ENCODE data around the gene C1orf74.

The C1orf74 gene
- total RNA-seq, result 0 to 0.74 (median 0.20) reads per million in 9 experiments

DNA sequence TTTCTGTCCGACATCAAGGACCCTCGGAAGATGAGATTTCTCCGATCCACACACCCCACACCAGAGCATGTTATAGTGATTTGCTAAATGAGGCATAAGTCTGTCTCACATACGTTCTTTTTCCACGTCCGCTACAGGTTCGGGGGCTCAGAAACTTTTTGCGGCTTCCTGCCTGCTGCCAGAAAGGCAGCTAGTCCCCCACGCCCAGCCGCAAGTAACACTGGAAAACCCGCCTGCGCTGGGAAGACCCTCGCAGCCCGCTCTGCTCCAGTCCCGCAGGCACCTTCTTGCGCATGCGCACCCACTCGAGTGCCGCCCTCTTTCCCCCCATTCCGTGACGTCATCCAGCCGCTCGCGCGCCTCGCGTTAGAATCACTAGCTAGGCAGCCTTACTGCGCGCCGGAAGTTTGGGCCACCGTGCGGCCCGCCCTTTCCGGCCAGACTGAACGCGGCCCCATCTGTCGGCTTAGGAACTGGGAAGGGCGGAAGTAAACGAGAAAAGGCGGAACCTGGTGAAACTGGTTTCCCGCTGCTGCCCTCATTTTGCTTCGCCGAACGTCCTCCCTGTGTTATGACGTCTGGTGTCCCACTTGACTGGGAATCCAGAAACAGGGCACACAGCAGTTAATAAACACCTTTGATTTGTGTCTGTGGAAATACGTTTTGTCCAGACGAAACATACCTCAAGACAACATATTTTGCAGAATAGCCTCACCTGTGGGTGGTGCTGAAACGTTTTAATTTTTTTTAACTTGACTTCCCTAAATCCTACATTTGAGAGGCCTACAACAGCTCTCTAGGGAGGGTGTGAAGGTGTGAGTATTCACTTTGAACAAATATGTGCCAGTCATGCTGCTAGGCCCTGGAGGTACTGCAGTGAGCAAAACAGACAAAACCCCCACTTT lies at the start of gene C1orf74:
C1orf74 (minus strand) TSS at position 295 of the 905 bp plus-strand sequence. CDS start 925 bp downstream, outside the sequence.
- Mint-ChIP-seq H3K27ac (peak within 1 kb of the TSS; percentile 94 to 96), H3K4me1 (ENCODE audit: low read depth in 2 of 2) (peaks cover 17 to 20% of the 10 kb centered on the region in 2 donors)

GRCh38 chr1:209831615-209832014 lies 47.3 kb upstream of the C1orf74 start:
- no peak overlapping the region for H3K27ac Mint-ChIP-seq
- H3K9me3 Mint-ChIP-seq, result no peaks in the 10 kb centered on the region
- DNase-seq (no peak), ATAC-seq (replicated peaks) (no peak)
- peaks cover 62% of the 10 kb centered on the region for H3K36me3 Mint-ChIP-seq (ENCODE audit: insufficient read depth)
- H3K27me3 Mint-ChIP-seq, result no peaks in the 10 kb centered on the region
- H3K4me1 Mint-ChIP-seq (ENCODE audit: low read depth in 2 of 2), result peaks cover 16 to 40% of the 10 kb centered on the region in 2 donors
- H3K4me3 Mint-ChIP-seq, result no peak overlapping the region

More for the DNA sequence above, at the start of gene C1orf74:
- DNase-seq (peak; percentile 99 to 100 (median 99)), ATAC-seq (replicated peaks) (peak; percentile 99)
- peaks cover 7 to 10% of the 10 kb centered on the region in 2 donors for H3K27me3 Mint-ChIP-seq
- H3K4me3 Mint-ChIP-seq, result peak within 1 kb of the TSS; percentile 84 to 86
- H3K9me3 Mint-ChIP-seq, result no peaks in the 10 kb centered on the region
- H3K36me3 Mint-ChIP-seq (ENCODE audit: insufficient read depth), result peaks cover 36% of the 10 kb centered on the region

DNA sequence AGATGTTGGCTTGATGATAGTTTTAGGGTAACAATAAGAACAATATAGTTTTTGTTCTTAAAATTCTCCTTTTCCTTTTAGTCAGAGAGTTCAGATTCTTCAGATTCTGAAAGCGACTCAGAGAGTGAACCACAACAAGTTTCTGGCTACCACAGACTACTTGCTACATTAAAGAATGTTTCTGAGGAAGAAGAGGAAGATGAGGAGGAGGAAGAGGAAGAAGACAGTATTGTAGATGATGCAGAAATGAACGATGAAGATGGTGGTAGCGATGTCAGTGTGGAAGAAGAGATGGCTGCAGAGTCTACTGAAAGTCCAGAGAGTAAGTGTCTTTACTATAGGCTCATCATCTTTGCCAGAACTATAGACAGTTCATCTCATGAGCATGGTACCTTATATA lies 46.4 kb upstream of the C1orf74 start:
- H3K4me3 Mint-ChIP-seq, result no peak overlapping the region
- H3K9me3 Mint-ChIP-seq, result no peaks in the 10 kb centered on the region
- ATAC-seq (replicated peaks), result no peak
- DNase-seq, result no peak
- no peaks in the 10 kb centered on the region for H3K27me3 Mint-ChIP-seq
- peak overlapping the region in 1 of 2 donors; percentile 39 for H3K27ac Mint-ChIP-seq
- peaks cover 16 to 40% of the 10 kb centered on the region in 2 donors for H3K4me1 Mint-ChIP-seq (ENCODE audit: low read depth in 2 of 2)
- peaks cover 54% of the 10 kb centered on the region for H3K36me3 Mint-ChIP-seq (ENCODE audit: insufficient read depth)

DNA sequence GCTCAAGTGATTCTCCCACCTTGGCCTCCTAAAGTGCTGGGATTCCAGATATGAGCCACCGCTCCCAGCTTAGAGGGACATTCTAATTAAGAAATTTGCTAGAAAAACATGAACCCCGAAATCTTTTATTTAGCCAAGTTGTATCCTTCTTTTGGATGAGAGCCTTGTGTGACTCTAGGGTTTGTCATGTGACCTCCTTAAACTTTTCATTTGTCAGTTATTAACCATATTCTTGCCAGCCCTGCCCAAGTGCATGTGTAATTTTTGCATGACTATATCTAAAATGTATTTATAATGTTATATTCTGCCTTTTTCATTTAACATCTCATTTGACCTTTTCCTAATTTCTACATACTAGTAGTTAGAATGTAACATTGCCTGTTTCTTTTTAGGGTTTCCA lies 45.4 kb upstream of the C1orf74 start:
- DNase-seq (no peak), ATAC-seq (replicated peaks) (no peak)
- H3K27me3 Mint-ChIP-seq, result no peaks in the 10 kb centered on the region
- peak overlapping the region in 1 of 2 donors; percentile 39 for H3K27ac Mint-ChIP-seq
- peaks cover 45% of the 10 kb centered on the region for H3K36me3 Mint-ChIP-seq (ENCODE audit: insufficient read depth)
- H3K9me3 Mint-ChIP-seq, result no peaks in the 10 kb centered on the region
- H3K4me1 Mint-ChIP-seq (ENCODE audit: low read depth in 2 of 2), result peaks cover 14 to 40% of the 10 kb centered on the region in 2 donors
- H3K4me3 Mint-ChIP-seq, result peak overlapping the region; percentile 74 to 87

- Mint-ChIP-seq H3K36me3 (ENCODE audit: insufficient read depth) (peaks cover 24% of the 10 kb centered on the region), H3K4me3 (peak within 1 kb of the TSS; percentile 74 to 87), H3K27me3 (peaks cover 5 to 7% of the 10 kb centered on the region in 2 donors), H3K9me3 (no peaks in the 10 kb centered on the region), H3K4me1 (ENCODE audit: low read depth in 2 of 2) (peaks cover 23 to 35% of the 10 kb centered on the region in 2 donors), H3K27ac (peak within 1 kb of the TSS; percentile 90 to 93)
- peak; percentile 86 for ATAC-seq (replicated peaks)
- peak; percentile 92 to 98 (median 92) for DNase-seq
Observed at GRCh38 chr1:209827384-209828262, 43.3 kb upstream of the C1orf74 start, which contains the start of gene UTP25. UTP25 (plus strand) TSS chr1:209827972; CDS start chr1:209828064, 92 bp downstream.

- H3K36me3 Mint-ChIP-seq (ENCODE audit: insufficient read depth), result peaks cover 9% of the 10 kb centered on the region
- peaks cover 21 to 25% of the 10 kb centered on the region in 2 donors for H3K27me3 Mint-ChIP-seq
- no peak for ATAC-seq (replicated peaks)
- H3K4me1 Mint-ChIP-seq (ENCODE audit: low read depth in 2 of 2), result peaks cover 23 to 28% of the 10 kb centered on the region in 2 donors
- no peak for DNase-seq
- H3K27ac Mint-ChIP-seq, result no peak overlapping the region
- H3K4me3 Mint-ChIP-seq, result no peak overlapping the region
- no peaks in the 10 kb centered on the region for H3K9me3 Mint-ChIP-seq
Observed at GRCh38 chr1:209825591-209826434, 41.5 kb upstream of the C1orf74 start.

DNA sequence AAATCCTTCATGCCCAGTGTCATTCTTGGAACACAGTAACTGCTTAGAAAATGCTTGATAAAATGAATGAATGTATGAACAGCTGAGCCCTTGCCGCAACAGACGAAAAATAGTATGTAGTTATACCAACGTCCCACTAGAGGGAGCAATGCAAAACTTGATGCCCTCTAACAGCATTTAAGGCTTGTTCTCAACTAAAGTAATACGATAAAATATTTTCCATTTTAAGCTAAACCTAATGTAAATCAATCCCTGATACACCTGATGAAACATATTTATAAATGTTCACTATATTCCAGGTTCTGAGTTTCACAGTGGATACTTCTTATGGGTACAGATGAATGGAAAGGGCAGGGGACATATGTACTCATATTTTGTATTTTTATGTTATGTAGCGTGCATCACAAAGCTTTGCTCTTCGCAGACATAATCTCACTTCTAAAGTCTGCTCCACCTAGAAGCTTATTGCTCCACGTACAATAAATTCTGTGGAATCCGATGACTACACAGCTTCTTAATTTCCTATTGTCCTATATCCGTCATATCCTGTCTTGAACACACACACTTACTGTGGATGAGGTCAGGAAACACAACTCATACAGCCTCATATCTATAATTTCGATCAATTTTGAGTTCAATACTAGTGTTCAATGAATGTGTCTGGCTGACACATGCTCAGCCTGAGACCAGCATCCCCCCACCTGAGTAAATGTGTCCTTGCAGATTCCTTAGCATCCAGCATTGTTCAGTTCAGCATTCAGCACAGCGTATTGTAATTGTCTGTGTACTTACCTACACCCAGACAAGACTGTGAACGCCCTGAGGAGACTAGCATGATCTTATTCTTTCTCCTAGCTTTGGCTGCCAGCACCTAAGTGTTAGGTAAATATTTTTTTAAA lies 39.0 kb upstream of the C1orf74 start:
- DNase-seq (peak in 2 of 3 experiments; percentile 17 to 23), ATAC-seq (replicated peaks) (peak; percentile 25)
- H3K36me3 Mint-ChIP-seq (ENCODE audit: insufficient read depth), result peaks cover 7% of the 10 kb centered on the region
- H3K4me1 Mint-ChIP-seq (ENCODE audit: low read depth in 2 of 2), result peaks cover 13 to 15% of the 10 kb centered on the region in 2 donors
- H3K4me3 Mint-ChIP-seq, result no peak overlapping the region
- H3K27me3 Mint-ChIP-seq, result peaks cover 33 to 49% of the 10 kb centered on the region in 2 donors
- no peaks in the 10 kb centered on the region for H3K9me3 Mint-ChIP-seq
- H3K27ac Mint-ChIP-seq, result no peak overlapping the region

DNA sequence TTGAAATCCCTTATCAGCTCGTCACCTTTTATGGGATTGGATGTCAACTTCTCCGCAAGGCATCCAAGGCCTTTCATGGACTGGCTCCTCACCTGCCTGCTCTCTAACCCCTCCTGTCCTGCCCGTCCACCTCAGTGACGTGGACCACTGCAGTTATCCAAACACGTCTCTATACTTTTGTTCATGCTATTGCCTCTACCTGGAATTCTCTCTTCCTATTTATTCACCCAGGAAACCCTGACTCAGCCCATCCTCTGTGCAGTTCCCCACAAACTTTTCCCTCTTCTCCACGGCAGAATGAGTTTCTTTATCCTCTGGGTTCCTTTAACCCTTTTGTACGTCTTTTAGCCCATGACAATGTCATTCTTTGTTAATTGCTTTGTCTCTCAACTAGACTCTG lies 38.3 kb upstream of the C1orf74 start:
- H3K9me3 Mint-ChIP-seq, result no peaks in the 10 kb centered on the region
- DNase-seq, result no peak
- peaks cover 34 to 55% of the 10 kb centered on the region in 2 donors for H3K27me3 Mint-ChIP-seq
- peaks cover 11 to 12% of the 10 kb centered on the region in 2 donors for H3K4me1 Mint-ChIP-seq (ENCODE audit: low read depth in 2 of 2)
- peaks cover under 1% of the 10 kb centered on the region for H3K36me3 Mint-ChIP-seq (ENCODE audit: insufficient read depth)
- H3K4me3 Mint-ChIP-seq, result no peak overlapping the region
- no peak for ATAC-seq (replicated peaks)
- H3K27ac Mint-ChIP-seq, result no peak overlapping the region

- DNase-seq (no peak), ATAC-seq (replicated peaks) (no peak)
Observed at GRCh38 chr1:209820986-209821385, 36.6 kb upstream of the C1orf74 start.

DNA sequence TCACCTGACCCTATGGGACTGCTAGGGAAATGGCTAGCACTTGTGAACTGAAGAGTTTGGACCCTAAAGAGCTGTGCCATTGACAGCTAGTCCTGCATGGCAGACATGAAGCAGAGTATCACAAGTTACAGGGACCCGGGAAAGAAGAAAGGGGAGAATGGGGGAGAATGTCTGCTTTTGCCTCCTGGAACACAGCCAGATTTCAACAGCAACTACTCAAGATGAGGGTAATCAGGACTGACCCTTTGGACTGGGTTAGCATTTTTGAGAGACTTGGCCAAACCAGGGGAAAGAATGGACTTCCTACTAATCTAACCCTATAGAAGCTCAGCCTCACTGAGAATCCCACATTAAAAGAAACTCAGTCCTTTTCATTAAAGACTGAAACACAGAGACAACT lies 34.7 kb upstream of the C1orf74 start:
- H3K36me3 Mint-ChIP-seq (ENCODE audit: insufficient read depth), result no peaks in the 10 kb centered on the region
- no peak overlapping the region for H3K4me3 Mint-ChIP-seq
- no peaks in the 10 kb centered on the region for H3K9me3 Mint-ChIP-seq
- peaks cover 34 to 66% of the 10 kb centered on the region in 2 donors for H3K27me3 Mint-ChIP-seq
- H3K4me1 Mint-ChIP-seq (ENCODE audit: low read depth in 2 of 2), result peaks cover 3 to 8% of the 10 kb centered on the region in 2 donors
- no peak for DNase-seq
- no peak overlapping the region for H3K27ac Mint-ChIP-seq
- ATAC-seq (replicated peaks), result no peak

More at GRCh38 chr1:209820986-209821385, 36.6 kb upstream of the C1orf74 start:
- Mint-ChIP-seq H3K9me3 (no peaks in the 10 kb centered on the region), H3K4me1 (ENCODE audit: low read depth in 2 of 2) (peaks cover 3 to 8% of the 10 kb centered on the region in 2 donors), H3K27me3 (peaks cover 34 to 66% of the 10 kb centered on the region in 2 donors), H3K27ac (no peak overlapping the region), H3K4me3 (no peak overlapping the region), H3K36me3 (ENCODE audit: insufficient read depth) (no peaks in the 10 kb centered on the region)

GRCh38 chr1:209817691-209818090 lies 33.3 kb upstream of the C1orf74 start:
- H3K9me3 Mint-ChIP-seq, result no peaks in the 10 kb centered on the region
- ATAC-seq (replicated peaks) (no peak), DNase-seq (no peak)
- H3K27ac Mint-ChIP-seq, result no peak overlapping the region
- H3K4me1 Mint-ChIP-seq (ENCODE audit: low read depth in 2 of 2), result no peaks in the 10 kb centered on the region
- no peaks in the 10 kb centered on the region for H3K36me3 Mint-ChIP-seq (ENCODE audit: insufficient read depth)
- H3K4me3 Mint-ChIP-seq, result no peak overlapping the region
- peaks cover 30 to 60% of the 10 kb centered on the region in 2 donors for H3K27me3 Mint-ChIP-seq

GRCh38 chr1:209816923-209817322 lies 32.6 kb upstream of the C1orf74 start:
- Mint-ChIP-seq H3K27me3 (peaks cover 24 to 52% of the 10 kb centered on the region in 2 donors), H3K27ac (no peak overlapping the region), H3K9me3 (no peaks in the 10 kb centered on the region), H3K36me3 (ENCODE audit: insufficient read depth) (no peaks in the 10 kb centered on the region), H3K4me1 (ENCODE audit: low read depth in 2 of 2) (no peaks in the 10 kb centered on the region), H3K4me3 (no peak overlapping the region)
- ATAC-seq (replicated peaks) (no peak), DNase-seq (no peak)
